ENCODE results near the gene SLC1A1.

The SLC1A1 gene

DNA sequence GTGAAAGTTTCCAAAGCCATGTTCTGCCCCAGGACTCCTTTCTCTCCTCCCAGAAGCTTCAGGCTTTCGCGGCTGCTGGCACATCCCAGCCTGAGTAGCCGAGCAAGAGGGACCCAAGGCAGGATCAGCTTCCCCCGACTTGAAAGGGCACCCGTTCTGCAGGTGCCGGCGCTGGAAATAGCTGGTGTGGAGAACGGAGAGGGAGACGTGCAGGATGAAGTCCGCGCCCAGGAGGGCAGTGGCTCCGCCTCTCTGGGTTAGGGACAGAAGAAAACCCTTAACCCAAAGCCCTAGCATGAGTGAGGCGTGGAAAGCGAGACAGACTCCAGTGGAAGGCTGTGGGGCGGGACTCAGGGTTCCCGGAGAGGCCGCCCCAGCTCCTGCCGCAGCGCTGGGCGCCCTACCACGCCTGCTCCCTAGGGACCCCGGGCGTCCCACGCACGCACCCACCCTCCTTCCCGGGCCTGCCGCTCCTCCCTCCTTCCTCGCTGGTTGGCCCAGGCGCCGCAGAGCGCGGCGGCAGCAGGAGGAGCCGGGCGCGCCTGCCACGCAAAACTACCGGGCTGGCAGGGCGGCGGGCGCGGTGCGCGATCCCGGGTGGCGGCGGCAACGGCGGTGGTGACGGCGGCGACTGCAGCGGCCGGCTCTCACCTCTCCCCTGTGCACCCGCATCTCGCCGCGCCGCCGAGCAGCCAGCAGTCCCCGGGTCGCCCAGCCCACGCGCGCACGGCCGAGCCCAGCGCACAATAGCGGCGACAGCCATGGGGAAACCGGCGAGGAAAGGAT lies at the start of gene SLC1A1:
Gene SLC1A1, plus strand, starts transcription at position 550 of the 786 bp plus-strand sequence. Its CDS starts 212 bp downstream, at position 762.
- DNase-seq: peak; percentile 79 to 80

DNA sequence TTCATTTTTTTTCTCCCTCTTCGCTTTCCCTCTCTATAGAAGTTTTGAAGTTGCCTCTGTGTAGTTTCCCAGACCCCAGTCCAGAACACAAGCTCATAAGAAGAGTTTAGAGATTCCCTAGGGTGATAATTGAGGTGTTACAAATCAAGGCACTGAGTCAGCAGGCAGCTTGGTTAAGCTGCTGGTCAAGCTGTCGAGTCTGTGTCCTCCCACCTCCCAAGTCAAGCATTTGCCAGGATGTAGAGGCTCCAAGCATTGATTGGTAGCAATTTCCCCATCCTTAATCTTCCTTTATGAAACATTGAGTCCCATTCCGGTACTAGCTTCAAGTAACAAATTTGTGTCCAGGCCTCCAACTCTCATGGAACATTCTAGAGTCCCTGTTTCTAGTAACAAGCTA lies 47.5 kb upstream of the SLC1A1 start:
- no peak for DNase-seq

DNA sequence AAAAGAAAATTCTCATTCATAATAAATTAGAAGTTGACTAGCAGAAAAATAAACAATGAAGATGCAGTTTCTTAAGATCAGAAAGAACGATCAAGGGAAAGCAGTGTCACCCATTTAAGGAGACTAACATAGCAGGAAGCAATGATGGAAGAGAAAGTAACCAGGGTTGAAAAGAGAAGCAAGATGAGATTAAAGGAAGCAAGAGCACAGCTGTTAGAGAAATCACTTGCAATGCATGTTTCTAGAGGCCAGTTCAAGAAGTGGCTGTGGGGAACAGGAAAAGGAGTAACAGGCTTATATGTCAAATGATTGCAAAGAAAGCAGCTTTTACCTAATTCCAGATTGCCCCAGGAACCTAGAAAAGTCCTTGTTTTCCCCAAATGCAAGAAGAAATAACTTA lies 46.8 kb upstream of the SLC1A1 start:
- no peak for DNase-seq

DNA sequence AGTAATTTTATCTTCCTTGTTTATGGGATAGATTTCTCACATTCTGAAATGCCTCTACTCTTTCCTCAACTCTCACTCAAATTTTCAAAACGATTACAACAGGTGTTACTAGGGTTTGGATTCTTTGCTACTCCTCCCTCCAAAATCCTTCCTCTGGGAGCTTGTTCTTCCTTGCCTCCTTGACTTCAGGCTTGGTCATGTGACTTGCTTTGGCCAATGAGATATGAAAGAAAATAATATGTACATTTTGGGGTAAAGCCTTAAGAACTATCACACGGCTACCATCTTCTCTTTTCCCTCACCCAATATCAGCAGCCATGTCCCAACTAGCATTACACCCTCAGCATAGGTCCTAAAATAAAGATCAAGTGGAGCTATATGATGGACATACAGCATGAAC lies 28.8 kb upstream of the SLC1A1 start:
- no peak for DNase-seq

DNA sequence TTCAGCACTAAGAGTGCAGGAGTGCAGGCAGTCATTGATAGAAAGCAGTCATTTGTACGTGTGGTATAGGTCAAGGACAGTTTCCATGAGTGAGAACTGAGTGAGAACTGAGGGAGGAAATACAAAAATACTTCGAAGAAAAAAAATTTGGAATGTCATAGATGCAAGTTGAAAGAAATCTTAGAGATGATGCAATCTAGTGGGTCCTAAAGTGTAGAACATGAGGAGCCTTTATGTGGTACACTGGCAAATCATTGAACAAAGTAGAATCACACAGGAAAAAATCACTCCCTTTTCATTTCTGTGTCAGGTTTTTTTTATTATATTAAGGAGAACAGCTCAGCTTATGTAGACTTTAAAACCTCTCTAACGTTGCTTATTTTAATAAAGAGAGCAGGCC lies 26.4 kb upstream of the SLC1A1 start:
- no peak for DNase-seq

DNA sequence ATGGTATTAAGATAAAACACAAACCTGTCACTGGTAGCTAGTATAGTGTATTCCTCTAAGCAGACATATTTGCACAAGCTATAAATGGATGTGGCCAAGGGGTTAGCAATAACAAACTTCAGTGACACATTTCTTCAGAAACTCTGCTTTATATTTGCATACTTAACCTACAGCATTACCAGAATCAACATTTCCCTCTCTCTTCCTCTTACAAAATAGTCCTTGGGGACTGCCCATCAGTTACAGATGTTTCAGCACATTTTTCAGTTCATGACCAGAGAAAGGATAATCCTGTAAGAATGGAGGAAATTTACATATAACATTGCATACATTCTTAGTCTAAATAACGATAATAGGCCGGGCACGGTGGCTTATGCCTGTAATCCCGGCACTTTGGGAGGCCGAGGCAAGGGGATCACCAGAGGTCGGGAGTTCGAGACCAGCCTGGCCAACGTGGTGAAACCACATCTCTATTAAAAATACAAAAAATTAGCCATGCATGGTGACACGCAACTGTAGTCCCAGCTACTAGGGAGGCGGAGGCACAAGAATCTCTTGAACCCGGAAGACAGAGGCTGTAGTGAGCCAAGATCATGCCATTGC lies 25.3 kb upstream of the SLC1A1 start:
- no peak for DNase-seq

DNA sequence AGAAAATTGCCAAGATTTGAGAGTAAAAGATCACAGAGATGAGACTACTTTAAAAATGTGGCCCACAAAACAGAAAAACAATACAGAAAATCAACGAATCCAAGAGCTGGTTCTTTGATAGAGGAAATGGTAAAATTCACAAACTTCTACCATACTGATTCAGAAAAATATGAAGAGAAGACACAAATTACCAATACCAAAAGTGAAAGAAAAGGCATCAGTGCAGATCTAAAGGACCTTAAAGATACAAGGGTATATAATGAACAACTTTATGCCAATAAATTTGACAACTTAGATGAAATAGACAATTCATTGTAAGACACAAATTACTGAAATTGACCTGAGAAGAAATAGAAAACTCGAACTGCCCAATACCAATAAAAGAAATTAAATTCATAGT lies 24.4 kb upstream of the SLC1A1 start:
- DNase-seq: no peak

DNA sequence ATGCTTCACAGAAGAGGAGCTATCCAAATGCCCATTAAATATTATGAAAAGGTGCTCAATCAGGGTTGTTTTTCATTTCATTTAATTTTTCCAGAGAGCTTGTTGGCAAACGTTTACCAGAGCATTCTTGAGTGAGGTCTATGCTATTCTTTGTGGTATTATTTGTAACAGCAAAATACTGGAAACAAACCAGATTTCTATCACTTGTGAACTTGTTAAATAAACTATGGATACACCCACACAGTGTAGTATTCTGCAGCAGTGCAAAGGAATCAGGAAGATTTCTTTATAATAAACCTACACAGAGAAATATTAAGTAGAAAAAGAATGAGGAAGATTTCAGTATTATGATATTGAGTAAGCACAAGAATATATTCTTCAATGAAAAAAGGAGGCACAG lies 15.0 kb upstream of the SLC1A1 start:
- no peak for DNase-seq

DNA sequence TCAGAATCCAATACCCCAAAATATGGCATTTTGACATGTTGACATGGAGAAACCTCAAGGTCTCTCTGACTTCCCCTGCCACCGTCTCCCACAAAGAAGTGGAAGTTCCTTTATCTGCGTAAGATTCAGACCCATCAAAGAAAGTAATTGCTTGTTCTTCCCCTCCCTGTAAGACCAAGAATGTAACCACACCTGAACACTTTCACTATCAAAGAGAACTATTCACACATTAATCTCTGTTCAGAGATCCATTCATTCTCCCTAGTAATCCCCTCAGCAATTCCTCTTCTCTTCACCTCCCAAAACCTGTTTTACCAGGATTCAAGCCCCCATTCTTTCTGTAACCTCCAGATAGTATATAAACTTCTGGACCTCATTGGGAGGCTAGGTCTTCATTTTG lies 4.1 kb upstream of the SLC1A1 start:
- DNase-seq: no peak

DNA sequence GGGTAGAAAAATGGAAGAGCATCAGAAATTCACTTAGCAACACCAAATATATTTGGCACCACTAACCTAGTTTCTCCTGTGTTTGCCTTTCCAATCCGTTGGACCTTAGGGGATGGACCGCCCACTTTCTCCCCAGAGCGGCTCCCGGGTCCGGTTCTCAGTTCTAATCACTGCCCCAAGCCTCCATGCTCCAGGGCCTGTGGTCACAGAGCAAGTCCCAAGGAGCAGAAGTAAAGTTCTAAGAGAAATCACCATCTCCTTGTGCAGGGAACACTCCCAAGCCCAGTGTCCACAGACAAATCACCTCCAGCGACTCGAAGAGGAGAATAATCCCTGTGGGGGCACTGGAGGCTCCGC lies 728 bp upstream of the SLC1A1 start:
- no peak for DNase-seq

DNA sequence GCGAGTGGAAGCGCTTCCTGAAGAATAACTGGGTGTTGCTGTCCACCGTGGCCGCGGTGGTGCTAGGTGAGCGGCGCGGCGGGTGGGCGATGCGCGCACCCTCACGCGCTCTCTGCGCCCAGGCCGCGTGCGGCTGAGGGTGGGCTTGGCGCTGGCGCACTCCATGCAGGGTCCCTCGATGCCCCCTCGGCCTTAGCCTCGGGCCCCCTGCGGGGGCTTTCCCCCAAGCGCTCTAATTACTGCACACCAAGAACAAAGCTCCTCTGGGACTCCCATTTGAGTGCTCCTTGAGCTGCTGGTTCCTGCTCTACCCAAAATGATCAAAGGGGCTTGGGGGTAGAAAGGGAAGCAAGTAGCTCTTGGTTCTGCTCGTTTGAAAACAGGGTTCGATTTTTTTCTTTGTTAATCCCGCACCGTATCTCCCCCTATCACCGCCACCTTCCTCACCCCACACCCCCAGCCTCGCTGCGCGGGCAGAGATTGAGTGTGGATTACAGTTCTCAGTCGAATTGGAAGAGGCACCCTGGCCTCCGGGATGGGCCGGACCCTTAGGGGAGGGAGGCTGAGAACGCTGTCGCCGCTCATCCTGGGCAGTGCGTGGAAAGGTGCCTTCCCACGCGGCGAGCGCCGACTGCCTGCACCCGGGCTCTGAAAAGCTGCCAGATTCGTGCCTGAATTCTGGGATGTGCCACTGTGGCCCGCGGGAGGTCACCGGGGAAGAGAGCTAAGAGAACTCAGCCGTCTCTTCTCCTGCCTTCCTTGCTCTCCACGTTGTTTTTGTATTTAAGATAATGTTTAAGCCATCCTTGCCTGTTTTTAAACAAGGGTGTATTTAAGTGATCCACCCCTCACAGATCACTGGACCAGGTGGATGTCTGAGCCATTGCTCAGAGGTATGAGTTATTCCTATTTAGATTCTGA lies 697 bp downstream of the SLC1A1 start:
- DNase-seq: peak; percentile 8 to 43

DNA sequence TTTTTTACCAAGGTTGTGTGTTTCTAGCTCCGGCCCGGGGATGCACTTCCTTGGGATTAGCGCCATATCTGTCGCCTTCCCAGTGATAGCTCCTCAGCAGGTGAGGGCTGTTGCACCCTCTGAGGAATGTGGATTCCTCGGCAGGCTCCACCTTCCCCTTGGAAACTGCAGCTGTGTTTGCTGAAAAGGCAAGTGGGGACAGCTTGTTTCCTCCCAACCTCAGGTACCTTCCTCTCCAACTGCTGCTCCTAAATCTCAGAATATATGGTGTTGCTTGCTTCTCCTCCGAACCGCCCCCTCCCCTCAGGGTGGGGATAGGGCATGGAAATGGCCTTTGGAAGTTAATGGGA lies 1.3 kb downstream of the SLC1A1 start:
- peak in 1 of 2 experiments; percentile 36 for DNase-seq

DNA sequence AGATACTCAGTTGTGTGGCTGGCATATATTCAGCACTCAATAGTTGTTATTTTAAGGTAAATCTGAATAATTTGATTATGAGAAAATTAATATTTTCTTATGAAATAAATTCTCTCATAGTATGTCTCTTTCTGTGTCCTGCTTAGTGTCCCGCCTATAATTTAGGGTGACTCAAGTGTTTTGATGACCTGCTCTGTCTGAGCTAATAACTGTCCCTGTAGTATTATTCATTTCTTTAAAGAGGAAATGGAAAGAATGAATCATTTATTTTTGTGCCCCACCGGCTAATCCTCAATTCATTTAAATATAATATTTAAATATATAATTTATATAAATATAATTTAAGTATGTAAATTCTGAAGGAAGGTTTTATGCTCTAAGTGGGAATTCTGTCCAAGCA lies 4.1 kb downstream of the SLC1A1 start:
- DNase-seq: no peak

DNA sequence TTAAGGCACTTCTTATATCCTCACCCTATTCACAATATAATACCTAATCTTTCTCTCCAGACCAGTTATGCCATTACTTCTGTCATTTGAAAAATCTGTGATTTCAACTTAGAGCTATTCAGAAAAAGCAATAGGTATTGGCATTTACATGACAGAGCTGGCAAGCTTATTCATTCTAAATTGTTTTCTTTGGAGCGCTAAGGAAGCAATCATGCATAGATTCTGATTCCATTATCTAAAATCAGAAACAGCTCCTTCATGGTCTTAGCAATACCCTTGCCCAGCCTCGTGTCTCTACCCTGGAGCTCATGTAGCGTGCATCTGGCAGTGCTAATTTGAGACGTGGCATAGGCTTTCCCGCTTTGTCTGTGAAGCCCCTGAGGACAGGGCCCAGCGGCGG lies 4.5 kb downstream of the SLC1A1 start:
- DNase-seq: no peak

DNA sequence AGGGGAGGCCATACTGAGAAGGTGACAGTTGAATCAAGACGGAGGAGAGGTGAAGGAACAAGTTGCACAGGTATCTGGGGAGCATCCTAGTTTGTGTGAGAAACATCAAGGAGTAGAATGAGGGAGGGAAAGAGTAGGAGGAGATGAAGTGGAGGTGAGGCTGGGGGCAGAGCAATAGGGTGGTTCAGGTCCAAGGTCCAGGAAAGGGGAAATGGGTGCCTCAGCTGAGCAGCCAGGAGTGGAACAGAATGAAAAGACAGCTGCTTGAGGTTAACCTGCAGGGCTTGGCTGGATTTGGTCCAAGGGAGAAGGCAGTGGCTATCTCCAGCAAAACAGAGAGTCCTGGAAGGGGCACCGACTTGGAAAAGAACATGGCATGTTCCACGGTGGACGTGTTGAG lies 5.3 kb downstream of the SLC1A1 start:
- no peak for DNase-seq

DNA sequence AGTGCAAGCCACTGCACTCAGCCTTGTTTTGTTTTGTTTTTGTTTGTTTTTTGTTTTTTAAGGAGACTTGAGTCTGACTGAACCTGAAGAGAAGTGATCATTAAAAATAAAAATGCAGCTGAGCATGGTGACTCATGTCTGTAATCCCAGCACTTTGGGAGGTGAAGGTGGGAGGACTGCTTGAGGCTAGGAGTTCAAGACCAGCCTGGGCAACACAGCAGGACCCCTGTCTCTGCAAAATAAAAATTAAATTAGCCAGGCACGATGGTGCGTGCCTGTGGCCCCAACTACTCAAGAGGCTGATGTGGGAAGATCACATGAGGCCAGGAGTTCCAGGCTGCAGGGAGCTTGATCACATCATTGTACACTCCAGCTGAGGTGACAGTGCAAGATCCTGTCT lies 6.2 kb downstream of the SLC1A1 start:
- DNase-seq: no peak

DNA sequence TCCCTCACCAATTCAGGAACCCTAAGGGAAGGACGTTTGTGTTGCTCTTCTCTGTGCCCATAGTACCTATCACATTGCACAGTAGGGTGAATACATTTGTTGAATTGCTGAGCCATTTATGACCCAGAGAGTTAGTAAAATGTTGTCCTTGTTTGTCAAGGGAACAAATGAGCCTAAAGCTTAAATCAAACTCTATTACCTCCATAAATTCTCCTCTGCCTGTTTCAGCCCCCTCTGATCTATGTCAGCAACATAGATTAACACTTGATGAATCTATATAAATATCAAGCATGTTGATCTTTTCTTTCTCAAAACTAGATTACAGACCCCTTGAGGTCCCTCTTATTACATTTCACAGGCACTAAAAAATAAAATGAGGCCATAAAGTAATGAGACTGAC lies 7.1 kb downstream of the SLC1A1 start:
- no peak for DNase-seq

DNA sequence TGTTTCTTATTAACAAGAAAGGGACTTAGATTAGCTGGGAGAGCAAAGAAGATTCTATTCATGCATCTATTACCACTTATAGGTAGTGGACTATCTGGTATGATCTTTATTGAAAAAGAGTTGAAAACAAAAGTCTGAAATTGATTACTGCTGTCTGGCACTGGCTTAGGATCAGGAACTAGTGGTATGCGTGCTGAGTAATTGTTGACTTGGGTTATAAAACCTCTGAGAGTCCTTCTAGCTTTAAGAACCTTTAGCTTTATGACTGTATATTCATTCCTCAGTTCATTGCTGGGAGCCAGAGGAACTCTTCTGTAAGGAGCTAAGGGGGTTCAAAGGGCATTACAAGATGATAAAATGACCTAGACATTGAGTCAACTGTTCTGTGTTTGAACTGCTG lies 7.6 kb downstream of the SLC1A1 start:
- no peak for DNase-seq

DNA sequence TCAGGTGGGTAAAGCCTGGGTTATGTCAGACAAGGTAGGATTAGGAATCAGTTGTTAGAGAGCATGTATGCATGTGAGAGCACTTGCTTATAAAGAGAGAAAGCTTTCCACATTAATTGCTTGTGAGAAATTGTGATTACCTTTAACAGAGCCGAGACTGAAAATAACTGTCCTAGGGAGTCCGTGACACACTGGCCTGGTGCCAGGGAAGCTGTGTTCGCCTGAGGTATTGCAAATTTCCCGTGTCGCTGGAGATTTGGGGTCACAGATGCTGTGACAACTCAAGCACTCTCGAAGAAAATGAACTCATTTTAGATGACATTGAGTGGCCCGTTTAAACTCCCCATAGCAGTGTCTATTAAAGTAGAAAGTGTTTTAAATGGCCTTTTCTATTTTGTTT lies 9.6 kb downstream of the SLC1A1 start:
- peak in 1 of 2 experiments; percentile 39 for DNase-seq

DNA sequence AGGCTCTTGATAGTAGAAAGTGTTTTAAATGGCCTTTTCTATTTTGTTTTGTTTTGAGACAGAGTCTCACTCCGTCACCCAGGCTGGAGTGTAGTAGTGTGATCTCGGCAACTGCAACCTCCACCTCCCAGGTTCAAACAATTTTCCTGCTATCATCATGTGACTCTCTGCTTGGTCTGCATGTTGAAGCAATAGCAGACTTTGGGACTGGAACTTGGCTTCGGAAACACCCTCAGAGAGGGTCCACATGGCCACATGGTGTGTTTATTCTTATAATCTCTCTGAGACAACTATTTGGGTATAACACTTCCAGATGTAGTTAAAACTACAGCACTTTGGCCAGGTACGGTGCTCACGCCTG lies 10.9 kb downstream of the SLC1A1 start:
- DNase-seq: no peak

DNA sequence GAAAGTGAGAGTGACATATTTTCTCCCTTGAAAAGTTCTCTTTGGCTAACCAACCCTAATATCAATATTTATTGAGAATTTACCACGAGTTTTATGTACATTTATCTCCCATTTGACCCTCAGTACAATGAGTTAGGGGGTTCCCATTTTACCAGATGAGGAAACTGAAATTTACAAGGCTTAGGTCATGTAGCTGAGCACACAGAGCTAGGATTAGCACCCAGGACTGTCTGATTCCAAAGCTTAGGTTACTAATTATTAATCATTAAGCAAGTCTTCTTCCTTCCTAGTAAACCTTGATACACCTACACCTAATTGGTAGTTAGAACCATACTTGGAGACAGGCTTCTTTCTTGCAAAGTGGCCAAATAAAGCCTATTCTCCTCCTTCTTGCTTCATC lies 12.2 kb downstream of the SLC1A1 start:
- DNase-seq: no peak

DNA sequence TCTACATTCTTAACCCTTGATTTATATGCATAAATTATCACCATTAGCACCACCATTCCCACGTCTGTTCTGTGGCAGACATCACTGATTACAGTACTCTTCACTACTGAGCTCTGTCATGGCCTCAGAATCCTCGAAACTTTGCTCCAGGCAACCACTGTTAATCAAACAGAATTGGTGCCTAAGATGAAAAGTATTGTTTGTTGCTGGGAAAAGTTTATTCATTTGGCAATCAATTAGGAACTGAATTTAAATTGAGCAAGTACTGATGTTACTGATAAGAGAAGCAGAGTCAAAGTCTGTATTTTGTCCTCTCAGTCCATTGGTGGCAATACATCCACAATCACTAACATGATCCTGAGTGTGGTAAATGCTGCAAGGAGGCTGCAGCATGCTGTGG lies 12.8 kb downstream of the SLC1A1 start:
- DNase-seq: no peak

DNA sequence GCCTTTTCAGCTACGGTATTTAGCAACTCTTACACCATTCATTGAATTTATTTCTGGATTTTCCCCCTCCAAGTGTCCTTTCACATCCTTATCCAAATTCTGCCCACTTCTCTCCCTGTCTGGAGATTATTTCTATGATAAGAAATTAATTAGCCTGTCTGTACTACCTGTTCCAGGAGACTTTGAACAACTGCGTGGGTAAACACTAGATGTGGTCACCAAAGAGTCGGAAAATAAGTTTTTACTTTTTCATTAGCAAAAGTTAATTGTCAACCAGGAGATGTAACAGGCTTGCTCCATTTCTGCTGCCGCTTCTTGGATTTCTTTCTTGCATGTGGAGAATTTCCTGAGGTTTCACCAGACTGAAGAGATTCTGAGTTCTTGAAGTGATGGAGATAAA lies 14.0 kb downstream of the SLC1A1 start:
- DNase-seq: no peak

DNA sequence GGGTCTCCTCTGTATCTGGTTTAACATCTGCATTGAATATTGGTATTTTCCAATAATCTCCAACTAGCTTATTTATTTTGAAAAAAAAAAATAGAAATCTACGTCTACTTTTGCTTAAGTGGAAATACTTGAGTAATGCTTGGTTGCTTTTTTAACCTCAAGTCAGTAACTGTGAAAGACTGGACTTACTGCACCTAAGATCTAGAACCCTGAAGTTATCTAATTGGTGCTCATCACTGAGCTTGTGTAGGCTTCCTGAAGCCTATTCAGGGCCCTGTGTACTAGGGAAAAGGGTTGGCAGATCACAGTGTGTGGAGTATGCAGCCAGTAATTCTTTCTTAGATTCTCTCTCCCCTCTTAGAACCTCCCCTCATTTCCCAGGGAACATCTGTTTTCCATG lies 16.2 kb downstream of the SLC1A1 start:
- no peak for DNase-seq

Measured in NCI-H2081 (cell line).